GM18858 (cell line): ENCODE measurements around the gene THBD.

Source experiments
- ATAC-seq: cut with Tn5 transposase; IDR thresholded peaks from one replicate; pipeline ENCODE4 v1.9.1; 2021; ENCODE audit not compliant: unreplicated experiment

The THBD gene

DNA sequence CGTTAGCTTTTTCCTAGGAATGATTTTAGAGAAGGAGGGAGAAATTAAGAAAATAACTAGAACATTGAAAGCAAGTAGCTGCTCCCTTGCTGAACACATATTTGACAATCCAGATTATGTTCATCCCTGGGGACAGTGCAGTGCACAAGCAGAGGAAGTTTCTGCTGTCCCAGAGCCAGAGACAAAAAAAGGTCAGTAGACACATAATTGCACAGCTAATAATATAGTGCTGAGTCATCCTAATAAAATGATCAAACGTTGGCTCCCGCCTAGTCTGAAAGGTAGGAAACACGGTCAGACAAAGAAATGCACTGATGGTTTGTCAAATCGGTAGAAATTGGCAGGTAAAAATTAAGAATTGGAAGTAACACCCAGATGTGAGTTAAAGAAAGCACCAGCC lies 36.0 kb downstream of the THBD start:
- no peak for ATAC-seq

DNA sequence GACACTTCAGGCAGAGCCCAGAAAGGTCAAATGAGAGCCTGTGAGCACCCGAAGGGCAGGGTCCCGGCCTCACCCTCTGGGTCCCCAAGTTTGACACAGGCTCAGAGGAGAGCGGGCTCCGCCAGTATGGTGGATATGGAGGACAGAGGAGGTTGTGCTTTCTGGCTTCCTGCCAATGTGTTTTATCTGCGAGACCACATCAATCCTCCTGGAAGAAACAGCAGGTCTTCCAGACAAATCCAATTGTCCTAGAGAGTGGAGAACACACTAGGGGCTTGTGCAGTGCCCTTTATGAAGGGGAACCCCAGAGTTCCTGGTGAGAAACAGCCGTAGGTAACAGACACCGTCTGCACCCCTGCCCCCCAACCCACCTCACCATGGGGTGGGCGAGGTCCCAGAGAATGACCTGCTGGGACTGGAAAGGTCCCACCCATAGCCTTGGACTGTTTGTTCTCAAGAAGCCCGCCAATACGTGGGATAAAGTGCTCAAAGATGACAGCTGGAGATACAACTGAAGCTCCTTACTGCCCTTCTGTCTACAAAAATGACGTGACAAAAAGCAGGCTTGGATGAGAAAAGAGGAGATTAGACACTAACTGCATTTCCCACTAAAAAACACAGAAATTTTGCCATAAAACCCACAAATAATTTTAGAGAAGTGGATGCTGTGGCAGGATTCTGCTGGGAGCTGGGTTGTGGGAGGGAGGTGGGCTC lies 38.3 kb downstream of the THBD start:
- ATAC-seq: no peak

DNA sequence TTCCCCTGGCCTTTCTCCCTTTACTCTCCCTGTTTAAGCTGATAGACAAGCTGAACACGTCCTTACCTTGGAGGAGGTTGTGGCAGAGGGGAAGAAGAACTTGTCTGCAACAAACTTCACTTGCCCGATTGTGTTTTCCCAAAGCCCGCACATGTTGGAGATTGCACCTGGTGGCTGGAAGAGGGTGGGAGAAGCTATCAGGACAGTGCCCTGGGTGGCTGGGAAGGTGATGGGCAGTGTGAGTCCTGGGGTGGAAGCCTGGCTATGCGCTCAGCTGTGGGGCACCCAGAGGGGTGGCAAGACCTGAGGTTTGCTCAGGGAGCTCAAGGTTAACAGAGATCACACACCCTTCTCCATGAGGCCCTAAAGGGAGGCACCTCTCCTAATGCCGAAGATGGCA lies 39.4 kb downstream of the THBD start:
- no peak for ATAC-seq

DNA sequence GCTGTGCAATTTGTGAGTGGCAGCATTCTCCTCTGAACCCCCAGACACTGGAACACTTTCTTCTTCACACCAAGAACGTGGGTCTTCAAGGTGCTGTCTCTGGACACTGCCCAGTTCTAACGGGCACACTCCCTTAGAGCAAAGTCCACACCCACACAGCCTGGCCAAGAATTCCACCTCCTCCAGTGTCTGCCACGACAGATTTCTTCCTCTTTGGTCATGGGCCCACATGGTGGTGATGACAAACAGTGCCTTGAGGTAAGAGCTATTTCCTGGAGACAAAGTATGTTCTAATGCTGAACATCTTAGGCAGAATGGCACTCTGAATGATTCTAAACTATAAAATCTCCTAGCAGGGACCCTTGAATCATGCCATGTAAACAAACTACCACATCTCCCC lies 39.8 kb downstream of the THBD start:
- ATAC-seq: no peak

DNA sequence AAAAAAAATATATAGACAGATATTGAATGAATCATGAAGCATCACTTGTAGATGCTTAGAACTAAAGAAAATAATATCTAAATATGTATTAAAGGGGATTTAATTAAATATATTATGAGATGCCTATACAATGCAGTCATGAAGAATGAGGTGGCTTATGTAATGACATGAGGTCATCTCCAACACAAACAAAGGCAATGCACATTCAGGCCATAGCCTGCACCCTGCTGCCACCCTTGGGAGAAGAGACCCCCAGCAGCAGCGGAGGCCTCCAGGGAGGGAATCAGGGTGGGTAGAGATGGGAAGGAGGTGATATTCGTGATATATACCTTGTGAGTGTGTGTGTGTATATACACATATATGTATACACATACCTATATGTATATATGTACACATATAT lies 40.8 kb downstream of the THBD start:
- ATAC-seq: no peak

DNA sequence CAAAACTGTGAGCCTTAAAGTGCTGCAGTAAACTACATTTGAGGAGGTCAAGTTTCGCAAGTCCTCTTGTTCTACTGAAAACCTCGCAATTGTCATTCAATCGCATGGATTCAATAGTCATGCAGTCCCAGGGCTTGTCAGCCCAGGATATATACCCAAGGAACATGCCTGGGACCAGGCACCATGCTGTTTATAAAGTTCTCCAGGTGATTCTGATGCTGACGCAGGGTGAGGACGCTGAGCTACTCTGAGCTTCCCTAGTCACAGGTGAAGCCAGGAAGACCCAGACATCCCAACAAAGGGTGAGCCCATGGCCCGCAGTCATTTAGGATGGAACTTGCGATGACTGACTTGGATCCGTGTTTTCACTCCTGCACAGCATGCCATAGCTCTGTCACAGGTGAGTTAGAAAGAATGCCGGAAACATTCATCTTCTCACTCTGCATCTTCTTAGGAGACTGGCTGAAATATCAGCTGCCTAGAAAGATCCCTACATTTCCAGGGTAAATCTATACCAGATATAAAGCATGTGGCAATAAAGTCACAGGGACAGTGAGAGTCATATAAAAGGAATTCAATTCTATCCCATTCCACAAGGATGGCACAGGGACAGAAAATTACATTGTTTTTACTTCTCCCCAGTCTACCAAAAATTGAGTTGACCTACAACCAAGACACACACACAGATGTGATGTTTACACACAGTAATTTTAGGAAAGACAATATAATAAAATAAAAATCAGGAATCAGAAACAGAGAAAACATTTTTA lies 41.4 kb downstream of the THBD start:
- ATAC-seq: no peak

DNA sequence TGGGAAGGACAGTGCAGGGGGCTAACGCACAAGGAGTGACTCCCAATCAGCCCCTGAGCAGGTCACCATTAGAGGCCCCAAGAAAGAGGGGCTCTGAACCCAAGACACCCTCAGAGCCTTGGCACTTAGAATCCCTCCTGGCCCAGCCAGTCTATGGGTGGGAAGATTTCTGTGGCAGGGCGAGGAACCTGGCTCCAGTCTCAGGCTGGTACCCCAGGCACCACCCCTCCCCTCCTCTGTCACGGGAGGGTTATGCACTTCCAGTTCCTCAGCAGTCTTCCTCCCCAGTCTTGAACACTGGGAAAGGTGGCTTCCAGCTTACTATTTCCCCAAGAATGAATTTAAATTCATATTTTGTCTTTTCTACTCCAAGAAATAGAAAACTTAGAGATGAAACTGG lies 42.0 kb downstream of the THBD start:
- ATAC-seq: no peak

DNA sequence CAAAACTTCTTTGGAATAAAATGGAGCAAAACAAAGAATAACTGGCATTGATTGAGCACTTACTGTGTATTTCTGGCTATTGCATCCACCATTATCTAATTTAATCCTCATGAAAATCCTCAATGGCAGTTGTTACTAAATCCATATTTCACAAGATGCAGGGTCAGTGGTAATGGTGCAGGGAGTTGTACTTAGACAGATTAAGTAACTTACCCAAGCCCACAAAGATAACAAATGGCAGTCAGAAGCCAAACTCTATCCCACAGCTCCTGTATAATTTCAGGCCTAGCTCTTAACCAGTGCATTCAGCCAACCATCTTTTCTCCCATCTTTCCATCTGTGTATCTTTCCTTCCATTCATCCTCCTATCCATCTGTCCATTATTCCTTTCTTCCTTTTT lies 43.7 kb downstream of the THBD start:
- ATAC-seq: no peak

DNA sequence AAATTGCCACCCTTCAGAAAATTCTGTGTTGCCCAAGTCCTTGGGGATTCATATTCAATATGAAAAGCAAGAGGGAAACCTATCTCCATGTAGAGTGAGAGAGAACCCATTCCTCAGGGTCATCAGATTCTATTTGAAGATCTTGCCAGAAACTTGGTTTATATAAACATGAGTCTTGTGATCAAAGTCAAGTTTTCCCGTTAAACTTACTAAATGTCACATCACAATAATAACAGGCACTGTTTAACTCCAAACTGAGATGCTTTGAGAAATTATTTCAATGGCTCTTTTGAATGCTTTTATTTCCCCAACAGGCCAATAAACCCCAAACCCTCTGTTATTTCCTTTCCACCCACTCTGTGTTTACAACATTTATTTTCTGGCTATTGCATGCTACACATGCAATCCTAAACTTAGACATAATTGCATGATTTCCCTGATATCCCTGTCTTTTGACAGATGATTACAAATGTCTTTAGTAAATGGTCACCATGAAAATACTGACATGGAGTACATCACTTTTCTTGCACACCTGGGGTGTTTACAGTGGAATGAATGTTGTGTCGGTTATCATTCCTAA lies 45.5 kb downstream of the THBD start:
- ATAC-seq: no peak

DNA sequence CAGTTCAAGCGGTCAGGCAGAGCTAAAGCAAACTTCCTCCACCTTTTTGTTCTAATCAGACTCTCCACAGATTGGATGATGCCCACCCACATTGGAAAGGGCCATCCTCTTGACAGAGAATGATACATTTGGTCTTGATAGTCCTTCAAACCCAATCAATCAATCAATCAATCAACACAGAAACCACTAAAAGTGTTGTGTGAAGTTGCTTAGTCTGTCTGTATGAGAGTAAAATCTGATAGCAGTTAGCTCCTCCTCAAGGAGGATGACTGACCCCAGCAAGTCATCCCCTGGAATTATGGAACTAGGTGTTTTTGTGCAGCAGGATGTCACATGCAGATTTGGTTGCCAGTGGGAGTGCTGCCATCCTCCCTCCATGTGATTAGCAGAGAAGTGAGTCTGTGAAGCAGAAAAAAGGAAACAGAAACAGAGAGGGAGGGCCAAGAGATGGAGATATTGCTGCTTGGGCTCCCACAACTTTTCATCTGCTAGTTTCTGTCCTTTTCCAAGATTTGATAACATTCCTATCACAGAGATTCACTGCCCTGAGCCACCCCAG lies 46.3 kb downstream of the THBD start:
- no peak for ATAC-seq

DNA sequence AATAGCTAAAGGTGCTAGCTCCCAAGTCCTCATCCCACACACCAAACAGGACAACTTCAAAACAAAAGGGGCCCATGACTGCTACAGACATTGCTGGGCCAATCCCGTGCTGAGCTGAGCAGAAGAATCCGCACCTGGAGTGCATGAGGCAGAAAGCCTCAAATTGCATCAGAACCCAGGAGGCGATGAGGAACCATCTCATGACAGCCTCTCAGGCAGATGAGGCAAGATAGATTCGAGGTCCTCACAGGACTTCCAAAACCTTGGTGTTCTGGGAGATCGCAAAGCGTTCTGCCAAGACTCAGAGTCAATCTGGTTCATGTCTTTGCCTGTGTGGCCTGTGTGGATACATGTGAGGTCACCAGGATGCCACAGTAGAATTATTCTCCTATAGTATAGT lies 47.2 kb downstream of the THBD start:
- ATAC-seq: no peak

DNA sequence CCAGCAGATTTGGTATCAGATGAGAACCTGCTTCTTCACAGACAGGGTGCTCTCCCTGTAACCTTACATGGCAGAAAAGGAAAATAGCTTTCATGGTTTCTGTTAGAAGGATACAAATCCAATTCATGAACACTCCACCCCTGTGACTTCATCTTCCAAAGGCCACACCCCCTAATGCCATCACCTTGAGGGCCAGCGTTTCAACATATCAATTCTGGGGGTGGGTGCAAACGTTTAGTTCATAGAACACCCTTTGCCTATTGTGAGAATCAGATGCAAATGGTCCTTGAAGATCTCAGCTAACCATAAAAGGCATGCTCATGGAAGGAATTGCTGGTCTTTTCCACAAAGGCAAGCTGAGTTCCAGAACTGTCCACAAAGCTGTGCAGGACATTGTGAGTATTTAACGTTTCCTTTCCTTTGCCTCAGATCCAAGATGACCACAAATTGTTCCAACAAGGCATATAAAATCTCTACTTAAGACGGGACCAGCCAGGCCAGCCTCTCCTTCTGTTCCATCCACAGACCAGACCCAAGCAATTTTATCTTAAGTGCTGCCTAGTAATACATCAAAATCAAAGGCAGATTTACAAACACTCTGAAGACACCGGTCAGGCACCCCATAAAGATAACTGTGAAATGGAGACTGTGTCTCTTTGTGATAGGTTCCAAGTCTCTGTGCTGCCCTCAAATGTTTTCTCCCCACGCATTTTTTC lies 49.1 kb downstream of the THBD start:
- ATAC-seq: no peak

DNA sequence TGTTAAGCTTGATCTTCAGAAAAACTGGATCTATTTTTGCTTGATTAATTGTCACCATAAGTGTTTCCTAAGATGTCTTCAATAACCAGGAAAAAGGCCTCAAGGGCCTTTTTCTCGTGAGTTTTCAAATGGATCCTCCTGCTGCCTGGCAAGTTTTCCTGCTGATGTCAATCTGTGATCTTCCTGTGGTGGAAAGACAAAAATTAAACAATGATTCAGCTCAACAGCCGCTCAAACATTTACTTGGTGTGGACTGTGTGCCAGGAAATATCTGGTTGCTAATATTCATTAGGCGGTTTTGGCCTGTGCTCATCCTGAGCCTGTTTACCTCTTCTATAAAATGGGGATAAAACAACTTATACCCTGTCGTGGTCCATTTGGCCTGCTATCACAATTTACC lies 49.7 kb downstream of the THBD start:
- ATAC-seq: no peak

DNA sequence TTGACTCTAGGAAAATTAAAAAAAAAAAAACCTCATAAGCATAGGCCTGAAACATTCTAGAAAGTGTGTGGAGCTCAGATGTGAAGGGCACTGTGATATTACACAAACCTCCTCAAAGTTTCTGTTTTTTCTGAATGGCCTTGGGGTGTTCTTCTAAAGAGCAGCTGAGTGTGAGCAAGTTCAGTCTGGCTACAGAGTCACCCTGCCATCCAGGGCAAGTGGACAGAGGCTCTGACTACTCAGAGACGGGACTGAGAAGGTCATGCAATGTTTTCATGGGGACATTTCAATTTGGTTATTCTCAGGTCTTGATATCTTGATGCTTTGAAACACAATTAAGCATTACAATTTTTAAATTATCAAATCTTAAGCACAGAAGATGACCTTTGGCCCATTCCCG lies 51.0 kb downstream of the THBD start:
- no peak for ATAC-seq

DNA sequence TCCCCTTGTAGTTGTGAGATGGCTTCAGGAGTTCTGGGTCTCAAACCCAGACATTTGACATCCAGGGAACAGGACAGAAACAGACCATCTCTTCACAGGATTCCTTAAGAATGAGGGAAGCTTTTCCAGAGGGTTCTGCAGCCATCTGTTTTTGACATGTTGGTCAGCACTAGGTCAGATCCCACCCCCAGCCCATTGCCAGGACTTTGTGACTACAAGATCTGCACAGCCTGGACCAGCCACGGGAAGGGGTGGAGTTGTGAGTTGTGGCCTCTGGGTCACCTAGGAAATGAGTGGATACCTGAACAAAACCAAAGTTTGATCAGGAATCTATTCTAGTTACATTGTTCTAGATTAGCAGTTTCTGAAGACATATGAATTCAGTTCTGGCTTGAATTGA lies 53.5 kb downstream of the THBD start:
- no peak for ATAC-seq
